ENCODE measurements around the gene ANHX. TPM values are rescaled to one million over a fixed set of nuclear protein-coding genes. Genes with fewer than 3 reads are reported as not detected.
A peak's percentile ranks its signal among the peaks of the same experiment; 100 is the strongest.

The ANHX gene
- total RNA-seq, 2 donors from 2014 or later, result not detected

GRCh38 chr12:133181238-133181959 lies 54.3 kb downstream of the ANHX start, which contains the start of gene ZNF268:
Gene ZNF268 (plus strand): TSS chr12:133181495. CDS start chr12:133181998, 503 bp downstream.
- peaks cover 8% of the 10 kb centered on the region for H3K9me3 ChIP-seq (ENCODE audit: control insufficient read depth, low read length, poor library complexity, severe bottlenecking)
- peaks cover 6% of the 10 kb centered on the region for H3K36me3 Mint-ChIP-seq (ENCODE audit: low read depth)
- H3K4me1 Mint-ChIP-seq, result peaks cover 4% of the 10 kb centered on the region
- H3K27me3 Mint-ChIP-seq, result no peaks in the 10 kb centered on the region
- peak within 1 kb of the TSS; percentile 92 for H3K4me3 Mint-ChIP-seq
- peak; percentile 65 to 81 (median 65) for DNase-seq
- peak within 1 kb of the TSS; percentile 82 for H3K27ac Mint-ChIP-seq
- ATAC-seq, result peak; percentile 95

- H3K9me3 ChIP-seq (ENCODE audit: control insufficient read depth, low read length, poor library complexity, severe bottlenecking), result peaks cover 6% of the 10 kb centered on the region
- DNase-seq (no peak), ATAC-seq (no peak)
- Mint-ChIP-seq H3K36me3 (ENCODE audit: low read depth) (peaks cover 6% of the 10 kb centered on the region), H3K4me3 (no peak overlapping the region), H3K27me3 (no peaks in the 10 kb centered on the region), H3K27ac (no peak overlapping the region), H3K4me1 (peaks cover 4% of the 10 kb centered on the region)
Measured at GRCh38 chr12:133180669-133181068, 55.0 kb downstream of the ANHX start.

DNA sequence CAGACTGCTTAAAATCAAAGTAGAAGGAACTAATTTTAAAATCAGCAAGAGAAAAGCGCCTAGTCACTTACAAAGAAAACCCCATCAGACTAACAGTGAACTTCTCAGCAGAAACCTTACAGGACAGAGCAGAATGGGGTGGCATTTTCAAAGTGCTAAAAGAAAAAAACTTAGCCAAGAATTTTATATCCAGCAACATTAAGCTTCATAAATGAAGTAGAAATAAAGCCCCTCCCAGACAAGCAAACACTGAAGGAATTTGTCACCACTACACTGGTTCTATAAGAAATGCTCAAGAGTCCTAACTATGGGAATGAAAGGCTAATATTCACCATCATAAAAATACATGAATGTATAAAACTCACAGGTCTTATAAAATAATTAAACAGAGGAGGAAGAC lies 60.8 kb downstream of the ANHX start:
- Mint-ChIP-seq H3K27ac (no peak overlapping the region), H3K27me3 (no peaks in the 10 kb centered on the region), H3K4me3 (no peak overlapping the region), H3K4me1 (no peaks in the 10 kb centered on the region), H3K36me3 (ENCODE audit: low read depth) (no peaks in the 10 kb centered on the region)
- H3K9me3 ChIP-seq (ENCODE audit: control insufficient read depth, low read length, poor library complexity, severe bottlenecking), result peaks cover 13% of the 10 kb centered on the region
- no peak for DNase-seq
- ATAC-seq, result no peak

GRCh38 chr12:133172491-133172890 lies 63.2 kb downstream of the ANHX start:
- no peak for ATAC-seq
- no peak overlapping the region for H3K4me3 Mint-ChIP-seq
- H3K27me3 Mint-ChIP-seq, result no peaks in the 10 kb centered on the region
- no peaks in the 10 kb centered on the region for H3K4me1 Mint-ChIP-seq
- no peak overlapping the region for H3K27ac Mint-ChIP-seq
- no peak for DNase-seq
- peaks cover 13% of the 10 kb centered on the region for H3K9me3 ChIP-seq (ENCODE audit: control insufficient read depth, low read length, poor library complexity, severe bottlenecking)
- no peaks in the 10 kb centered on the region for H3K36me3 Mint-ChIP-seq (ENCODE audit: low read depth)

Other genes with a start within 250 kb of the ANHX start
- 10 to 100 TPM; 27.1 to 34.3 TPM for gene ZNF26, start 249.5 kb downstream of the ANHX start, total RNA-seq
- gene ZNF84, start 198.4 kb downstream of the ANHX start, total RNA-seq, result 10 to 100 TPM; 18.1 to 19.1 TPM
- 10 to 100 TPM; 10.9 to 15.8 TPM for gene ZNF140, start 155.0 kb downstream of the ANHX start, total RNA-seq
- 1 to 10 TPM; 3.1 to 4.0 TPM for gene ZNF891, start 105.6 kb downstream of the ANHX start, total RNA-seq
- 10 to 100 TPM; 17.8 to 31.9 TPM for gene ZNF10, start 105.2 kb downstream of the ANHX start, total RNA-seq
- 10 to 100 TPM; 13.0 to 16.2 TPM for gene ZNF268, start 54.4 kb downstream of the ANHX start, total RNA-seq

All from T-helper 17 cell (primary cell).